Inferior parietal cortex (tissue), 1 donor: ENCODE results near the gene ANKZF1.
A peak's percentile ranks its signal among the peaks of the same experiment; 100 is the strongest.

Experiments used
- DNase-seq: peaks from one replicate; pipeline ENCODE4 v3.0.0-alpha.2; 2016; ENCODE audit errors: extremely low spot score

ANKZF1 gene

GRCh38 chr2:219223831-219224610 is 5.6 kb upstream of the ANKZF1 start:
- no peak for DNase-seq

GRCh38 chr2:219225350-219225749 is 4.3 kb upstream of the ANKZF1 start:
- no peak for DNase-seq

- DNase-seq: no peak
These were observed 1.3 kb upstream of the ANKZF1 start for GRCh38 chr2:219228041-219228910.

GRCh38 chr2:219228911-219229304 is 698 bp upstream of the ANKZF1 start:
- no peak for DNase-seq

- DNase-seq: peak; percentile 9
These were observed 494 bp downstream of the ANKZF1 start for GRCh38 chr2:219230059-219230540.

- DNase-seq: no peak
These were observed 4.7 kb downstream of the ANKZF1 start for GRCh38 chr2:219234331-219234730.

GRCh38 chr2:219243291-219243761 is 13.7 kb downstream of the ANKZF1 start:
- no peak for DNase-seq

GRCh38 chr2:219244789-219245147 is 15.2 kb downstream of the ANKZF1 start:
- no peak for DNase-seq

- peak; percentile 95 for DNase-seq
These were observed 15.7 kb downstream of the ANKZF1 start, which contains the start of the genes GLB1L and STK16 for GRCh38 chr2:219245148-219245898. Gene GLB1L (minus strand): TSS chr2:219245444. CDS start chr2:219243573, 1,871 bp downstream. Gene STK16 (plus strand): TSS chr2:219245479. CDS start chr2:219246000, 521 bp downstream.

GRCh38 chr2:219245899-219246230 is 16.3 kb downstream of the ANKZF1 start:
- no peak for DNase-seq

- no peak for DNase-seq
These were observed 17.0 kb downstream of the ANKZF1 start for GRCh38 chr2:219246559-219246958.

- no peak for DNase-seq
These were observed 18.4 kb downstream of the ANKZF1 start for GRCh38 chr2:219247678-219248642.

- DNase-seq: no peak
These were observed 19.2 kb downstream of the ANKZF1 start for GRCh38 chr2:219248845-219249202.

GRCh38 chr2:219249203-219249980 is 19.8 kb downstream of the ANKZF1 start:
- DNase-seq: peak; percentile 45

- no peak for DNase-seq
These were observed 20.6 kb downstream of the ANKZF1 start for GRCh38 chr2:219250049-219250781.

- no peak for DNase-seq
These were observed 22.1 kb downstream of the ANKZF1 start for GRCh38 chr2:219251656-219252055.

- no peak for DNase-seq
These were observed 22.5 kb downstream of the ANKZF1 start for GRCh38 chr2:219252084-219252483.

GRCh38 chr2:219252570-219252899 is 22.9 kb downstream of the ANKZF1 start:
- DNase-seq: no peak
